DND-41 (cell line): ENCODE results near the gene MOGAT1.

Experiments used
- EZH2 ChIP-seq: IDR thresholded peaks from 3 replicates; pipeline ENCODE4 v1.6.1; 2012; ENCODE audit warnings: borderline replicate concordance, low read depth, mild to moderate bottlenecking, moderate library complexity, low read length, inconsistent platforms; ENCODE audit not compliant: severe bottlenecking
- TF ChIP-seq, protein P1 (sequence below): IDR thresholded peaks from 2 replicates; pipeline ENCODE4 v1.5.1; 2012; ENCODE audit warnings: borderline replicate concordance, low read length, moderate library complexity, mild to moderate bottlenecking; ENCODE audit not compliant: poor library complexity, severe bottlenecking; ENCODE audit errors: extremely low read depth

DNA sequence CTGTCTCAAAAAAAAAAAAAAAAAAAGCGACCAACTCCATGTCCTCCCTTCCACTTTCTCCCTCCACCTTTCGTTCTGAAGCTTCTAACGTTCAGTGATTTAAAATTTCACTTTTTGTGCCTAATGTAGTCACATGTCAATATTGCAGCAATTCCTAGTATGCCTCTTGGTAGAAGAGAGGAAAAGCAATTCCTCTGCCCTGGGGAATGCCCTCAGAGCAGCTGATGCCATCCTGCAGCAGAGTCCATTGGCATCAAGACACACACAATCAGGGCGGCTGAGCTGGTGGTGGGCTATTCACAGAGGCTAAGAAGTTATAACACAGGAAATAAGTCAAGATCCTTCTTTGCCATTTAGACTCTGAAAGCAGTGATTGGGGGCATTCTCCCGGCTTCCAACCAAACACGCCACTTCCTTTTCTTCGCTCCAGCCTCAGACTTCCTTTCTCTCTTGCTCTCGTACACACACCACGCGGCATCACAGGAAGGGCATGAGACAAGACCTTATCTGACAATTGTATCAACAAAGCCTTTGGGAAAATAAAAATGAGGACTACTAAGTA lies 71.9 kb downstream of the MOGAT1 start:
- TF ChIP-seq, protein P1, sequence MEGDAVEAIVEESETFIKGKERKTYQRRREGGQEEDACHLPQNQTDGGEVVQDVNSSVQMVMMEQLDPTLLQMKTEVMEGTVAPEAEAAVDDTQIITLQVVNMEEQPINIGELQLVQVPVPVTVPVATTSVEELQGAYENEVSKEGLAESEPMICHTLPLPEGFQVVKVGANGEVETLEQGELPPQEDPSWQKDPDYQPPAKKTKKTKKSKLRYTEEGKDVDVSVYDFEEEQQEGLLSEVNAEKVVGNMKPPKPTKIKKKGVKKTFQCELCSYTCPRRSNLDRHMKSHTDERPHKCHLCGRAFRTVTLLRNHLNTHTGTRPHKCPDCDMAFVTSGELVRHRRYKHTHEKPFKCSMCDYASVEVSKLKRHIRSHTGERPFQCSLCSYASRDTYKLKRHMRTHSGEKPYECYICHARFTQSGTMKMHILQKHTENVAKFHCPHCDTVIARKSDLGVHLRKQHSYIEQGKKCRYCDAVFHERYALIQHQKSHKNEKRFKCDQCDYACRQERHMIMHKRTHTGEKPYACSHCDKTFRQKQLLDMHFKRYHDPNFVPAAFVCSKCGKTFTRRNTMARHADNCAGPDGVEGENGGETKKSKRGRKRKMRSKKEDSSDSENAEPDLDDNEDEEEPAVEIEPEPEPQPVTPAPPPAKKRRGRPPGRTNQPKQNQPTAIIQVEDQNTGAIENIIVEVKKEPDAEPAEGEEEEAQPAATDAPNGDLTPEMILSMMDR = no peak
- no peak for TF ChIP-seq EZH2
